Measurements from ENCODE around the gene EDEM2. TPM values are rescaled to one million over a fixed set of nuclear protein-coding genes. Genes with fewer than 3 reads are reported as not detected.
"Not testable (repeated sequence)": the region's sequence is repeated elsewhere in the genome, so short reads cannot be mapped to it uniquely, and the experiment has no call there.

The EDEM2 gene
- total and polyA plus RNA-seq, 2 of the 13 experiments (the other 11 are each of a cell fraction or from before 2014, with no cell fraction given), result 33.1 to 46.9 TPM

DNA sequence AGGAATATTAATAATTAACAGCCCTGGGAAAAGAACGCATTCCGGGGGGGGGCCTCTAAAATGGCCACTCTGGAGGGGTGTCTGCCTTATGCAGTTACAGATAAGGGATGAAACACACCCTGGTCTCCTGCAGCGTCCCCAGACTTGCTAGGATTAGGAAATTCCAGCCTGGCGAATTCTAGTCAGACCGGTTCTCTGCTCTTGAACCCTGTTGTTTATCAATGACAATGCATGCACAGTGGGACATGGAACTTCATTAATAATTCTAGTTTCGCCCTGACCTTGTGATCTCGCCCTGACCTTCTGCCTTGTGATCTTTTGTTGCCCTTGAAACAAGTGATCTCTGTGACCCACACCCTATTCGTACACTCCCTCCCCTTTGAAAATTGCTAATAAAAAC, 42.1 kb upstream of the EDEM2 start (continued):
- peak; percentile 57; the same call in 1 of the 2 replicates for TF ChIP-seq NR2F6 (IDR thresholded peaks at IDR 0.05)
- TF ChIP-seq NR2F6 (CRISPR knock-in tag; IDR thresholded peaks at IDR 0.05), result peak; percentile 45; the same call in 1 of the 2 replicates
- peak; percentile 36; the same call in 1 of the 2 replicates for TF ChIP-seq NR2F2 (IDR thresholded peaks at IDR 0.05; ENCODE audit: borderline replicate concordance, low read depth)
- TF ChIP-seq HNF4A (CRISPR knock-in tag; IDR thresholded peaks at IDR 0.05), result peak; percentile 32; the same call in 1 of the 2 replicates
- not testable (repeated sequence) for TF ChIP-seq SOX6, SOX13, FOXP1 (IDR thresholded peaks at IDR 0.05)
- TF ChIP-seq SOX6 (CRISPR knock-in tag; IDR thresholded peaks at IDR 0.05), result 0 out of 2 replicates have a peak, but pooled peaks have one; percentile 45
- peak in 1 of 2 experiments; percentile 19; a peak in 1 of 4 replicates for TF ChIP-seq SOX13 (CRISPR knock-in tag; conservative IDR thresholded peaks at IDR 0.05 in 1 of 2, IDR thresholded peaks at IDR 0.05 in 1 of 2)
- peak; percentile 84; the same call in 1 of the 2 replicates for TF ChIP-seq ESRRA (CRISPR knock-in tag; IDR thresholded peaks at IDR 0.05; ENCODE audit: low read depth)
- 0 out of 2 replicates have a peak, but pooled peaks have one; percentile 7 for TF ChIP-seq FOXP1 (CRISPR knock-in tag; IDR thresholded peaks at IDR 0.05)
- 0 out of 2 replicates have a peak, but pooled peaks have one; percentile 21 for TF ChIP-seq ZNF788 (CRISPR knock-in tag; IDR thresholded peaks at IDR 0.05; ENCODE audit: borderline replicate concordance)

DNA sequence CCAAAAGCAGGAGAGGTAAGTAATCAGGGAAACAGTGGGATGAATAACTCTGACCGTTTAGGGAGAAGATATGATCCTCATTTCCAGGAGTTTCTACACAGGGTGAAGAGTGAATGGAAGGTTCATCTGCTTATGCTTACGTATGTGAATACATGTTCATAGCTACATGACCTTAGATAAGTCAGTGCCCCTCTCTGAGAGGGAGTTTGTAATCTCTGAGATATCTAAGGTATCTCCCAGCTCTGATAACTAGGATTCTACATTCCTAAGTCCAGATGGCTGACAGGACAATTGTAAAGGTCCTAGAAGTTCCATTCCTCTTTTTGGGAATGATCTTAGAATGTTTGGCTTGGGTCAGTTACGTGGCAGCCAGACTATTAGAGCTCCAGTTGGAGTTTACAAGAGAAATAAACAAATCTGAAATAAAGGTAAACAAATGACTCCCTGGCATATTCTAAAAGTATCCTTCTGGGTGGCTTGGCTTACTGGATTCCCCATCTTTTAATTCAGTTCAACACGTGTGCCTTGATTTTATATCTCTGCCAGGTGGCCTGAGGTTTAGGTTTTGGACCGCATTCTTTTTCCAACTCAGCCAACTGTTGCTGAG, 40.6 kb upstream of the EDEM2 start:
- no peaks in the 10 kb centered on the region for H3K36me3 ChIP-seq (replicated peaks in 1 of 2; ENCODE audit: control insufficient read depth in 1 of 2, insufficient read depth in 2 of 2, low read length in 2 of 2)
- H3K4me1 ChIP-seq (ENCODE audit: insufficient read depth, low read length), result peaks cover 23% of the 10 kb centered on the region
- FAIRE-seq (no peak), DNase-seq (ENCODE audit: low spot score) (no peak), ATAC-seq (no peak)
- no peak overlapping the region for H3K4me3 ChIP-seq (replicated peaks in 1 of 3; ENCODE audit: insufficient read depth in 1 of 3, low read depth in 2 of 3, low read length in 3 of 3)
- ChIA-PET POLR2A (interaction anchor here (0.7 to 2.2 kb wide), 2 partner anchors 13 to 43 kb away, joined by 3 to 8 read pairs; no protein-coding TSS in a partner anchor), CTCF (ENCODE audit: low intra/inter-chr PET ratio, low total read pairs) (no interaction called here)
- no peak overlapping the region for H3K27ac ChIP-seq (ENCODE audit: extremely low read length, insufficient read depth, low read length)
- H4K20me1 ChIP-seq (ENCODE audit: insufficient read depth, low read length), result no peaks in the 10 kb centered on the region
- H2AFZ ChIP-seq (ENCODE audit: low read length), result no peak overlapping the region
- in situ Hi-C loops (cut with HindIII; ENCODE audit: extremely low pct_ligation_motif_present, low pct_unique_long_range_greater_than_20kb), result no loop called here
- H3K79me2 ChIP-seq (ENCODE audit: insufficient read depth, low read length), result no peaks in the 10 kb centered on the region
- no peak for TF ChIP-seq NR1H2 (CRISPR knock-in tag; IDR thresholded peaks at IDR 0.05; ENCODE audit: borderline replicate concordance, low read depth)
- TF ChIP-seq MEIS2 (CRISPR knock-in tag; IDR thresholded peaks at IDR 0.05), result no peak
- H3K9me3 ChIP-seq (ENCODE audit: low read length), result no peaks in the 10 kb centered on the region
- no TSS peak for BruUV-seq (replicated peaks)
- H3K4me2 ChIP-seq (ENCODE audit: low read depth, low read length), result no peak overlapping the region
- intact Hi-C loops (cut with micrococcal nuclease; ENCODE audit: unreplicated experiment), result no loop called here
- no peak overlapping the region for H3K9ac ChIP-seq (ENCODE audit: insufficient read depth, low read depth, low read length)
- 32% methylated on average over 5 of the region's 5 CpGs for WGBS (ENCODE audit: low lambda C conversion rate)
- H3K27me3 ChIP-seq (ENCODE audit: control insufficient read depth in 1 of 2, insufficient read depth in 2 of 2, low read length in 2 of 2), result peaks cover 2 to 4% of the 10 kb centered on the region in 2 experiments; a peak in 2 of 5 replicates

Measured in HepG2 (cell line).